ENCODE data around the gene SMIM5.
A peak's percentile ranks its signal among the peaks of the same experiment; 100 is the strongest.

SMIM5 gene

GRCh38 chr17:75665981-75666380 lies 32.7 kb downstream of the SMIM5 start:
- FAIRE-seq, result no peak
- DNase-seq (ENCODE audit: low spot score), result no peak

- peak; percentile 100 for DNase-seq (ENCODE audit: low spot score)
Measured at GRCh38 chr17:75666959-75667790, 33.9 kb downstream of the SMIM5 start, which contains the start of the genes RECQL5 and SAP30BP. Gene RECQL5, minus strand, starts transcription at chr17:75667154. Its CDS starts 597 bp downstream, at chr17:75666557. Gene SAP30BP, plus strand, starts transcription at chr17:75667338. Its CDS starts 35 bp downstream, at chr17:75667373.

GRCh38 chr17:75667825-75668224 lies 34.6 kb downstream of the SMIM5 start:
- FAIRE-seq, result no peak
- no peak for DNase-seq (ENCODE audit: low spot score)

More at GRCh38 chr17:75666959-75667790, 33.9 kb downstream of the SMIM5 start, which contains the start of the genes RECQL5 and SAP30BP:
- FAIRE-seq, result peak; percentile 44

- no peak for FAIRE-seq
Measured at GRCh38 chr17:75668489-75668888, 35.3 kb downstream of the SMIM5 start.

GRCh38 chr17:75670868-75671267 lies 37.6 kb downstream of the SMIM5 start:
- DNase-seq (ENCODE audit: low spot score), result no peak
- no peak for FAIRE-seq

More at GRCh38 chr17:75668489-75668888, 35.3 kb downstream of the SMIM5 start:
- no peak for DNase-seq (ENCODE audit: low spot score)

DNA sequence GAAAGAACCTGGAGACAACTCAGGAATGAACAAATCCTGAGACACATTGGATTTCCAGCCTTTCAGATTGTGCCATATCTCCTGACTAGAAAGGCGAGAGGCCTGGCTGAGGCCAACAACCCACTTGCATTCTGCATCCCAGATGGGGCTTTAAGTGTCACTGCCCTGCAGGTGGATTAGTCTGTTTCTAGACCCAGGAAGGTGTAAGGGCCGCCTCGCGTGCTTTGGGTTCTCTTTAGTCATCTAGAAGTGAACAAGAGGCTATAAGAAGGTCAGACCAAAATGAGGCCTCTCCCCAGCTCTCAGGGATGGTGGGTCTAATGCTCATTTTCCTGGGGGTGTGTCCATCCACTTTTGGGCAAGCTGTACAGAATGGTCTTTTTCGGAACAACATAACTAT lies 38.8 kb downstream of the SMIM5 start:
- FAIRE-seq (no peak), DNase-seq (ENCODE audit: low spot score) (no peak)

GRCh38 chr17:75673487-75673886 lies 40.3 kb downstream of the SMIM5 start:
- DNase-seq (ENCODE audit: low spot score), result no peak
- FAIRE-seq, result no peak

- FAIRE-seq (no peak), DNase-seq (ENCODE audit: low spot score) (no peak)
Measured at GRCh38 chr17:75676461-75676860, 43.2 kb downstream of the SMIM5 start.

GRCh38 chr17:75679706-75680211 lies 46.5 kb downstream of the SMIM5 start:
- FAIRE-seq (no peak), DNase-seq (ENCODE audit: low spot score) (no peak)

- DNase-seq (ENCODE audit: low spot score) (no peak), FAIRE-seq (no peak)
Measured at GRCh38 chr17:75680431-75680830, 47.2 kb downstream of the SMIM5 start.

GRCh38 chr17:75681289-75681688 lies 48.1 kb downstream of the SMIM5 start:
- FAIRE-seq (no peak), DNase-seq (ENCODE audit: low spot score) (no peak)

DNA sequence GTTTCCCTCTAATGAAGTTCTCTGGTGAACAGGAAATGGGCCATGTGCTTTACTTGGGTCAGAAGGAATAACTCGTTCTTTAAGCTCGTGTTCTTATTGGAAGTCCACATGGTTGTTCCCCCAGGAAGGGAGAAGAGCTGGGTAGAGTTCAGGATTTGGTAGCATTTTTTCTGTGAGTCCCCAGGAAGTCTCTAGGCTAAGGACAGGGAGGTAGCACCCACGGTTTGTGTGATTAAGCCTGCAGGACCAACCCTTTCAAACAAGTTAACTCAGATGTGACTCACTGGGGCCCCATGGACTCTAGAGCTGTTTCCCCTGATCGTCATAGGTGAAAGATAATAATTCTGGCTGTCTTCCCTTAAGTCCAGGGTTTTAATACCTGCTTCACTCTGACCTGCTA lies 50.3 kb downstream of the SMIM5 start:
- FAIRE-seq (no peak), DNase-seq (ENCODE audit: low spot score) (peak; percentile 46)

DNA sequence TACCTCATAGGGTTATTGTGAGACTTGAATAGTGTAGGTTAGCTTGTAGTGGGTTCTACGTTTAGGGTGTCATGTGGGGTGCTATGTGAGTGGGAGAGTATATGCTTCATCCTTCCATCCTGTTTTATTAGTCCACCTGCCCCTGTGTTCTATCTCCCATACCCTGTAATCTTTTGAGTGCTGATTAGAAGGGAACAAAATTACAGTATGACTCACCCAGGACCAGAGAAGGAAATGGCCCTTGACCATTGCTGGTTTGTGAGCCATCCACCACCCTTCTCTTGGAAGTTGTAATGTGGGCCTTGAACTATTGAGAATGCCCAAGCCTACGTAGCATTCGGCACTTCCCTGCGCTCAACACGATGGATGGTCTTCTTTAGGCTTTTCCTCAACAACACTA lies 51.0 kb downstream of the SMIM5 start:
- FAIRE-seq (no peak), DNase-seq (ENCODE audit: low spot score) (no peak)

DNA sequence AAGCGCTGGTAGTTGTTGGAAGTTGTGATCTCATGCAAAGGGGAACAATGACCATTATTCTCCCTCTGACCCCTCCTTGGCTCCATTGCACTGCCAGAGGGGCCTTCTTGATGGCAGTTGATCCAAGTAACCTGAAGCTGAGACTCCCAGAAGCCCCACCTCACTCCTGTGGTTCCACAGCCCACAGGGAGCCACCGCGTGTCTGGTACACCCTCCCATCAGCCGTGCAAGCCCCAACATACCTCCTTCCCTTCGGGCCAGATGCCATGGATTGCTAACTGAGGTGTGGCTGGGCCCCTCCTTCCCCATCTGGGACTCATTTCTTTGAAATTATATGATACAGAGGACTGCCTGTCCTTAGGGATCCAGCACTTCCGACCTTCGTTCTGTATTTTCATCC lies 51.7 kb downstream of the SMIM5 start:
- FAIRE-seq (no peak), DNase-seq (ENCODE audit: low spot score) (peak; percentile 76)

DNA sequence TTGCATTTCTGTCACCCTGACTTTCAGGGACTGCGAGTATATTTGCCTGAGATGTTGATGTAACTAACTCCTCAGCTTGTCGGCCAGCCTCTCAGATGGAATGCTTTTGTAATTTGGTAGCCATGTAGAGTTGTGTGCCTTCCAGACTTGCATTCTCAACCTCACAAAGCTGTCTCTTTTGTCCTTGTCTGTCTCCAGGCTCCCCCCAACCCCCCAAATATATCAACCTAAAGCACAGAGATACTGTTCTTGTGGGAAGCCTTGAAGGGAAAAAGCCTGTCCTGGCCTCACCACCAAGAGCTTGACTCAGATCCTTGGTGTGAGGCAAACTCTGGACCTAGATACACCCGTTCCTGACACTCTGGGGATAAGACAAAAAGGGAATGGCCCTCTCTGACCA lies 52.3 kb downstream of the SMIM5 start:
- no peak for DNase-seq (ENCODE audit: low spot score)
- no peak for FAIRE-seq

- DNase-seq (ENCODE audit: low spot score) (no peak), FAIRE-seq (no peak)
Measured at GRCh38 chr17:75688209-75688825, 55.1 kb downstream of the SMIM5 start.

DNA sequence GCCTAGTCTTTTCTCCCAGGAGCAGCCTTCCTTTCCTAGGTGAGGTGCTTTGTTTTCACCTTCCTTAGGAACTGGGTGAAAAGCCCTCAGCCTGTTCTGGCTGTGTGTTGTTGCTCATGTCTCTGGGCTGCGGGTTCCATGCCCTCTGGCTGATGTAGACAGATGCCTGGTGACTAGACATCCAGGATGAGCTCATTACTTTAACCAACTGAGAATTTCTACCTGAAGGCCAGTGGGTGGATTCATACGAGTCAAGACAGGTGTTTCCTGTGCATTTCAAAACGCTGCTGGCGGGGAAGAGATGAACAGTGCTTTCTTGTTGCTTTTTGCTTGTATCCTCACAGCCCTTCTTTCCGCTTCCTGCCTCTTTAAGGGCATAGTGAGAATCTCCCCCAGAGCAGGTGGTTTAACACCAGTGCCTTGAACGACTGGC lies 56.2 kb downstream of the SMIM5 start:
- no peak for FAIRE-seq
- DNase-seq (ENCODE audit: low spot score), result no peak

All from urothelium cell line (cell line).